H1 (cell line): ENCODE measurements around the gene SLC39A11. TPM values are rescaled to one million over a fixed set of nuclear protein-coding genes. Genes with fewer than 3 reads are reported as not detected.

ENCODE experiments used
- CTCF ChIA-PET: fragments of 300-600 bp; sonication (Branson Sonifier 250); formaldehyde crosslinking; loops from one replicate; lab custom pipeline; 2021; ENCODE audit not compliant: partially characterized antibody; lab: Charles Lee
- POLR2A ChIA-PET: fragments of 300-600 bp; sonication (Branson Sonifier 250); formaldehyde crosslinking; loops from one replicate; lab custom pipeline; 2021; ENCODE audit warnings: inconsistent platforms; ENCODE audit not compliant: partially characterized antibody; lab: Charles Lee
- DNase-seq, 2 experiments: peaks; one replicate each; pipeline versions ENCODE4 v3.0.0 to v3.0.0-alpha.2; 2010 to 2022; ENCODE audit warnings: low spot score in 2 of 2, low read depth in 1 of 2, mixed read lengths in 1 of 2
- FAIRE-seq: peaks from 2 replicates; lab custom pipeline; 2011; peaks lifted over from hg19 to GRCh38; lab: Jason Lieb, UNC
- H2AFZ ChIP-seq: 2 replicates; pipeline ENCODE4 v1.8.1; 2012; ENCODE audit warnings: low read length, inconsistent platforms
- H2AK5ac ChIP-seq: 2 replicates; pipeline ENCODE4 v1.6.1; 2013; ENCODE audit warnings: low read depth, low read length
- H2BK120ac ChIP-seq: replicated peaks from 2 replicates; pipeline ENCODE3; 2013; ENCODE audit warnings: low read depth, low read length, inconsistent platforms
- H2BK12ac ChIP-seq: 2 replicates; pipeline ENCODE4 v1.6.1; 2013; ENCODE audit warnings: low read depth, low read length
- H2BK15ac ChIP-seq: 2 replicates; pipeline ENCODE4 v1.6.1; 2013; ENCODE audit warnings: low read length
- H2BK20ac ChIP-seq: 2 replicates; pipeline ENCODE4 v1.6.1; 2013; ENCODE audit warnings: low read length
- H2BK5ac ChIP-seq: 2 replicates; pipeline ENCODE4 v1.6.1; 2013; ENCODE audit warnings: low read depth, low read length
- H3K14ac ChIP-seq: 2 replicates; pipeline ENCODE4 v1.6.1; 2013; ENCODE audit warnings: inconsistent platforms; ENCODE audit not compliant: insufficient read length
- H3K18ac ChIP-seq: 2 replicates; pipeline ENCODE4 v1.6.1; 2013; ENCODE audit warnings: low read length; ENCODE audit errors: extremely low read depth
- H3K23ac ChIP-seq: 2 replicates; pipeline ENCODE4 v1.6.1; 2013; ENCODE audit warnings: inconsistent platforms; ENCODE audit not compliant: insufficient read length
- H3K23me2 ChIP-seq: 2 replicates; pipeline ENCODE4 v1.6.1; 2013; ENCODE audit warnings: low read depth, low read length
- H3K27ac ChIP-seq: 2 replicates; pipeline ENCODE4 v1.6.1; 2011; ENCODE audit warnings: low read depth, low read length, inconsistent platforms
- H3K27me3 ChIP-seq, 4 experiments: replicated peaks in 1 of 4; 1 replicate in 1 of 4; 2 replicates in 3 of 4; pipeline versions ENCODE4 v1.6.1 to v1.8.1; 2011 to 2013; ENCODE audit warnings: low read length in 3 of 4, mild to moderate bottlenecking in 3 of 4, inconsistent platforms in 2 of 4, mixed read lengths in 2 of 4, moderate library complexity in 1 of 4; ENCODE audit not compliant: control insufficient read depth in 3 of 4, insufficient read depth in 3 of 4; ENCODE audit errors: extremely low read depth in 1 of 4
- H3K36me3 ChIP-seq, 4 experiments: 2 replicates each; pipeline versions ENCODE4 v1.6.1 to v1.8.1; 2011 to 2013; ENCODE audit warnings: mild to moderate bottlenecking in 4 of 4, low read length in 3 of 4, moderate library complexity in 2 of 4, control low read depth in 1 of 4, inconsistent platforms in 1 of 4; ENCODE audit not compliant: insufficient read depth in 4 of 4, control insufficient read depth in 2 of 4
- H3K4ac ChIP-seq: replicated peaks from 2 replicates; pipeline ENCODE3; 2013; ENCODE audit warnings: low read length, low read depth, mixed read lengths, inconsistent platforms; ENCODE audit not compliant: insufficient read length
- H3K4me1 ChIP-seq, 4 experiments: replicated peaks in 1 of 4; 1 replicate in 1 of 4; 2 replicates in 3 of 4; pipeline versions ENCODE4 v1.6.1 to v1.8.1; 2011 to 2013; ENCODE audit warnings: low read length in 3 of 4, inconsistent platforms in 2 of 4, mixed read lengths in 1 of 4; ENCODE audit not compliant: insufficient read depth in 4 of 4, control insufficient read depth in 3 of 4
- H3K4me2 ChIP-seq, 2 experiments: 2 replicates each; pipeline versions ENCODE4 v1.6.1 to v1.8.1; 2011 to 2013; ENCODE audit warnings: low read depth in 2 of 2, low read length in 2 of 2, control low read depth in 1 of 2, inconsistent platforms in 1 of 2, mild to moderate bottlenecking in 1 of 2; ENCODE audit not compliant: insufficient read depth in 1 of 2
- H3K4me3 ChIP-seq, 4 experiments: fragments of 200-600, 300-600 bp in 1 of 4; sonication (generic), shearing (Covaris generic), sonication (Bioruptor Twin) in 1 of 4; 2 replicates each; pipeline versions ENCODE4 v1.5.1 to v1.8.1; 2011 to 2016; ENCODE audit warnings: low read length in 4 of 4, low read depth in 3 of 4, control low read depth in 2 of 4, inconsistent platforms in 2 of 4, mild to moderate bottlenecking in 2 of 4, mixed read lengths in 1 of 4, moderate library complexity in 1 of 4; ENCODE audit not compliant: insufficient read depth in 2 of 4; ENCODE audit errors: extremely low read depth in 1 of 4
- H3K56ac ChIP-seq: replicated peaks from 2 replicates; pipeline ENCODE3; 2013; ENCODE audit warnings: low read depth, mild to moderate bottlenecking, mixed read lengths, low read length, inconsistent platforms; ENCODE audit not compliant: insufficient read length
- H3K79me1 ChIP-seq: 2 replicates; pipeline ENCODE4 v1.6.1; 2013; ENCODE audit warnings: low read depth, low read length, control low read depth
- H3K79me2 ChIP-seq, 2 experiments: 2 replicates each; pipeline versions ENCODE4 v1.6.1 to v1.8.1; 2012 to 2013; ENCODE audit warnings: low read length in 2 of 2, mild to moderate bottlenecking in 2 of 2, inconsistent platforms in 1 of 2; ENCODE audit not compliant: insufficient read depth in 2 of 2, control insufficient read depth in 1 of 2
- H3K9ac ChIP-seq, 4 experiments: replicated peaks in 1 of 4; 1 replicate in 1 of 4; 2 replicates in 3 of 4; pipeline versions ENCODE4 v1.6.1 to v1.8.1; 2011 to 2013; ENCODE audit warnings: low read depth in 3 of 4, low read length in 3 of 4, control low read depth in 2 of 4, mild to moderate bottlenecking in 2 of 4, moderate library complexity in 2 of 4, inconsistent platforms in 1 of 4; ENCODE audit errors: extremely low read depth in 1 of 4
- H3K9me3 ChIP-seq, 2 experiments: 2 replicates each; pipeline versions ENCODE4 v1.6.1 to v1.8.1; 2012 to 2013; ENCODE audit warnings: mild to moderate bottlenecking in 2 of 2, moderate library complexity in 2 of 2, control low read depth in 1 of 2, inconsistent platforms in 1 of 2, low read depth in 1 of 2, low read length in 1 of 2, mixed read lengths in 1 of 2; ENCODE audit not compliant: insufficient read depth in 2 of 2
- H4K20me1 ChIP-seq, 2 experiments: replicated peaks in 1 of 2; 2 replicates each; pipeline versions ENCODE3 to v1.8.1; 2011 to 2013; ENCODE audit warnings: inconsistent platforms in 2 of 2, low read length in 2 of 2, mild to moderate bottlenecking in 1 of 2; ENCODE audit not compliant: insufficient read depth in 2 of 2, control insufficient read depth in 1 of 2
- H4K5ac ChIP-seq: 2 replicates; pipeline ENCODE4 v1.6.1; 2013; ENCODE audit warnings: low read length, low read depth, mixed read lengths, inconsistent platforms; ENCODE audit not compliant: insufficient read length
- H4K8ac ChIP-seq: 2 replicates; pipeline ENCODE4 v1.8.0; 2013; ENCODE audit warnings: mild to moderate bottlenecking, moderate library complexity, low read length, inconsistent platforms; ENCODE audit not compliant: insufficient read depth; ENCODE audit errors: extremely low read depth
- H4K91ac ChIP-seq: replicated peaks from 2 replicates; pipeline ENCODE3; 2013; ENCODE audit warnings: low read length, mixed read lengths, inconsistent platforms; ENCODE audit not compliant: insufficient read length
- CBX8 ChIP-seq: fragments of 300-800, 300-1000 bp; sonication (generic); IDR thresholded peaks from 2 replicates; pipeline ENCODE4 v1.7.1; 2016; ENCODE audit warnings: low read depth, low read length, borderline replicate concordance
- E2F6 ChIP-seq: IDR thresholded peaks from 2 replicates; pipeline ENCODE4 v1.6.1; 2012; ENCODE audit warnings: inconsistent platforms
- GTF2F1 ChIP-seq: IDR thresholded peaks from 2 replicates; pipeline ENCODE4 v1.6.1; 2012; ENCODE audit warnings: low read depth, low read length, improper control_type of control experiment, borderline replicate concordance
- HDAC2 ChIP-seq, 2 experiments: fragments of 300-600 bp in 1 of 2; sonication (generic) in 1 of 2; IDR thresholded peaks; 2 replicates each; pipeline ENCODE4 v1.6.1; 2011 to 2012; ENCODE audit warnings: low read depth in 2 of 2, low read length in 2 of 2, mild to moderate bottlenecking in 2 of 2, moderate library complexity in 2 of 2, borderline replicate concordance in 1 of 2, inconsistent platforms in 1 of 2
- HDAC6 ChIP-seq: IDR thresholded peaks from one replicate; pipeline ENCODE4 v1.7.1; 2012; ENCODE audit warnings: low read depth, mild to moderate bottlenecking, inconsistent platforms, low read length, moderate library complexity
- POLR2A ChIP-seq, 2 experiments: IDR thresholded peaks; 1 replicate in 1 of 2; 2 replicates in 1 of 2; pipeline ENCODE4 v1.6.1; 2011; ENCODE audit warnings: low read depth in 2 of 2, low read length in 2 of 2, mild to moderate bottlenecking in 2 of 2; ENCODE audit errors: control extremely low read depth in 1 of 2
- POU5F1 ChIP-seq: IDR thresholded peaks from 2 replicates; pipeline ENCODE4 v1.6.1; 2011; ENCODE audit warnings: low read depth, mild to moderate bottlenecking, low read length, moderate library complexity
- WGBS, 2 experiments: shearing (Covaris generic) in 1 of 2; methylation state at CpG; one replicate each; pipeline versions ENCODE4 v1.1.6 to v1.1.7; 2013 to 2015; ENCODE audit warnings: low lambda C conversion rate in 2 of 2, mixed read lengths in 2 of 2, inconsistent platforms in 1 of 2, low coverage in 1 of 2, missing lambda C conversion rate in 1 of 2; ENCODE audit not compliant: insufficient replicate concordance in 2 of 2, insufficient coverage in 1 of 2, insufficient read length in 1 of 2; ENCODE audit errors: extremely low coverage in 1 of 2, missing lambda C conversion rate in 1 of 2; 5-methylcytosine and 5-hydroxymethylcytosine counted together
- polyA plus RNA-seq, 7 experiments: library from polyadenylated mRNA; depleted of rRNA in 3 of 7; stranded (reverse) in 5 of 7; unstranded in 2 of 7; fragments of >200 nt in 5 of 7; fragments of 200-250 nt in 2 of 7; gene quantifications; 1 replicate in 5 of 7; 2 replicates in 1 of 7; 4 replicates in 1 of 7; pipeline versions ENCODE4 v1.2.1 to v1.2.3, GENCODE V29; 2011 to 2013; ENCODE audit warnings: missing spikeins in 2 of 7, mixed read lengths in 2 of 7
- total RNA-seq: library from RNA; stranded (reverse); fragmentation: NEBNext Ultra II Directional; extraction: Animal tissue kit (Norgen Biotek cat#: 25700); gene quantifications from 2 replicates; pipeline ENCODE4 v1.2.1, GENCODE V29; 2021
- TF ChIP-seq, protein P1 (sequence below): IDR thresholded peaks from 2 replicates; pipeline ENCODE4 v1.6.1; 2011; ENCODE audit warnings: low read depth, mild to moderate bottlenecking, low read length; ENCODE audit not compliant: insufficient read depth

The SLC39A11 gene
- total and polyA plus RNA-seq, 2 of the 8 experiments (the other 6 are each of a cell fraction or from before 2014, with no cell fraction given): 12.2 to 19.6 TPM

- POLR2A ChIA-PET: no interaction called here
- 92% methylated on average over 9 of the region's 9 CpGs; no CpG with 5 or more reads in 1 of the 2 experiments for WGBS, 2 experiments
- H3K36me3 ChIP-seq: no peaks in the 10 kb centered on the region; a peak in 1 of 8 replicates
- TF ChIP-seq GTF2F1 (no peak), POU5F1 (no peak), E2F6 (no peak), POLR2A (IDR thresholded peaks at IDR 0.05; ENCODE audit: control extremely low read depth in 1 of 2, low read depth in 2 of 2, low read length in 2 of 2) (no peak), CBX8 (no peak), HDAC2 (IDR thresholded peaks at IDR 0.05; ENCODE audit: borderline replicate concordance in 1 of 2, low read depth in 2 of 2, low read length in 2 of 2) (no peak), HDAC6 (no peak)
- TF ChIP-seq, protein P1, sequence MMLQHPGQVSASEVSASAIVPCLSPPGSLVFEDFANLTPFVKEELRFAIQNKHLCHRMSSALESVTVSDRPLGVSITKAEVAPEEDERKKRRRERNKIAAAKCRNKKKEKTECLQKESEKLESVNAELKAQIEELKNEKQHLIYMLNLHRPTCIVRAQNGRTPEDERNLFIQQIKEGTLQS: no peak
Observed at GRCh38 chr17:72696156-72696555, 396.3 kb downstream of the SLC39A11 start.

More at GRCh38 chr17:72696156-72696555, 396.3 kb downstream of the SLC39A11 start:
- Histone ChIP-seq H3K4me1 (no peaks in the 10 kb centered on the region), H2BK12ac (no peak overlapping the region), H4K8ac (no peak overlapping the region), H4K20me1 (no peaks in the 10 kb centered on the region), H3K18ac (no peak overlapping the region), H2BK20ac (no peak overlapping the region), H2AFZ (no peak overlapping the region), H2BK120ac (no peak overlapping the region), H2BK15ac (no peak overlapping the region), H3K27me3 (no peaks in the 10 kb centered on the region), H4K91ac (no peak overlapping the region), H4K5ac (no peak overlapping the region), H3K79me2 (no peaks in the 10 kb centered on the region), H3K9ac (no peak overlapping the region), H3K56ac (no peak overlapping the region), H3K14ac (no peak overlapping the region), H3K27ac (no peak overlapping the region), H3K9me3 (no peaks in the 10 kb centered on the region), H3K4me2 (no peak overlapping the region), H3K79me1 (no peaks in the 10 kb centered on the region), H2BK5ac (no peak overlapping the region), H3K23ac (no peak overlapping the region), H3K23me2 (no peaks in the 10 kb centered on the region), H2AK5ac (no peak overlapping the region), H3K4ac (no peak overlapping the region), H3K4me3 (no peak overlapping the region)
- CTCF ChIA-PET: interaction anchor here (0.6 to 2.4 kb wide), 3 partner anchors 19 to 771 kb away, joined by 3 to 7 read pairs (median 3); no protein-coding TSS in a partner anchor
- no peak for FAIRE-seq
- DNase-seq: no peak
